T-helper 9 cell (primary cell): ENCODE data around the gene CUL7.
"Not testable (repeated sequence)": the region's sequence is repeated elsewhere in the genome, so short reads cannot be mapped to it uniquely, and the experiment has no call there.

ENCODE experiments used
- DNase-seq: peaks from one replicate; pipeline ENCODE4 v3.0.0-alpha.2; 2020

The CUL7 gene

GRCh38 chr6:43013843-43014433, 39.7 kb downstream of the CUL7 start, which contains the start of the genes KLHDC3 and MEA1:
Gene KLHDC3 (plus strand): TSS chr6:43014249. CDS start chr6:43017193, 2,944 bp downstream.
Gene MEA1 (minus strand): TSS chr6:43013946. CDS start chr6:43013813, 133 bp downstream.
- peak; percentile 96 for DNase-seq

DNA sequence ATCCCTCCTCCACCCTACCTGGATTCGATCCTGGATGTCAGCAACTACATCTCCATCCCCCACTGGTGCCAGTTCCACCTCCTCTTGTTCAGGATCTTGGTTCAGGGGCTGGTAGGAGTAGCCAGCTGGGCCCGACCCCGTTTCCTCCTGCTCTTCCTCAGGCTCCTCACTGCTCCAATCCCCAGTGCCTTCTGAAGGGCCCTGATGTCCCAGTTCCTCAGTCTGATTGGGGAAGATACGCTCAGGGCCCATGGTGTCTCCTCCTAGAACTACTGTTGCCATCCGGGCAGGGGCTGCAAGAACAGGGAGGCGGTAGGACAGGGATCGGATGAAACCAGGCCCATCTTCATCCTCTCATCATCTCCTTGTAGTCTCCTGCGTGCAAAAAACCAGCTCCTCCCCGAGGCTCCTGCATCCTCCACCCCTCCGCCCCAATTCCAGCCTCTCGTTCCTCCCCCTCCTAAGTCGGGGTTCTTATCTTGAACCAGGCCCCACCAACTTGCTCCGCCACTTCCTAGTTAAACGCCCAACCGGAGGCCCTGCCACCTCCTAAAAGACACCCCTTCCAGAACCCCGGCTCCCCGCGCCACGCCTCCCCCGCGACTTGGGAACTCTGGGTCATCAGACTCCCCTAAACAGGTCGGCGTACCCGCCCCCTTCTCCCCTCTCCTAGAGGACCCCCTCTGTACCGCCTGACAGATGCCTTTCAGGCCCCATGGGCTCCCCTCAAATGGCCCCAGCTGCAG, 40.4 kb downstream of the CUL7 start:
- no peak for DNase-seq

DNA sequence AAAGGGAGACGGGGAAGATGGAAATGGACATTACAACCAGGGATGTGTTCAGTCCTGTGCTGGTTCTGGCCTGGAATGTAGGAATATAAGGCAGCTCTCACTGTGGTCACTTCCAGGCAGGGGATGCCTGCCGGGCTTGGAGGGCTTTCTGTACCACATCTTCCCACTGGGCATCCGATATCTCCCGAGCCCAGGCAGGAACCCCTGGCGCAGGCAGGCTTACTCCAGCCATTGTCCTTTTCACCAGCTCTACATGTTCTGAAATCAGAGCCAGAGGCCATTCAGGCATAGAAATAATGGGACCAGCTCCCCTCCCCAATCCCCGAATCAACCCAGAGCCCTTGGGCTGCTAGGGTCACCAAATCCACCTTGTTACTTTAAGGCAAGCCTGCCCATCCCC, 41.3 kb downstream of the CUL7 start:
- DNase-seq = no peak

GRCh38 chr6:43011207-43011606, 42.4 kb downstream of the CUL7 start:
- DNase-seq = no peak

DNA sequence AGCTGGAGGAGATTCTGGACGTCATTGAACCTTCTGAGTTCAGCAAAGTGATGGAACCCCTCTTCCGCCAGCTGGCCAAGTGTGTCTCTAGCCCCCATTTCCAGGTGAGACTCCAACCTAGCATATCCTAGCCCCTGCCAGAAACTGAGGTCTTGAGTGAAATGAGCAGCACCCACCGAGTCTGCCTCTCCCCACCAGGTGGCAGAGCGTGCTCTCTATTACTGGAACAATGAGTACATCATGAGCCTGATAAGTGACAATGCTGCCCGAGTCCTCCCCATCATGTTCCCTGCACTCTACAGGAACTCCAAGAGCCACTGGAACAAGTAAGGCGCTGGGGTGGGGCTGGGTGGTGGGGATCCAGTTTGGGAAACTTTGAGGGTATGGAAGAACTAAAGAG, 44.5 kb downstream of the CUL7 start:
- no peak for DNase-seq

- DNase-seq = no peak
These were observed 46.5 kb downstream of the CUL7 start for GRCh38 chr6:43007126-43007525.

- DNase-seq = no peak
These were observed 47.4 kb downstream of the CUL7 start for GRCh38 chr6:43006251-43006650.

DNA sequence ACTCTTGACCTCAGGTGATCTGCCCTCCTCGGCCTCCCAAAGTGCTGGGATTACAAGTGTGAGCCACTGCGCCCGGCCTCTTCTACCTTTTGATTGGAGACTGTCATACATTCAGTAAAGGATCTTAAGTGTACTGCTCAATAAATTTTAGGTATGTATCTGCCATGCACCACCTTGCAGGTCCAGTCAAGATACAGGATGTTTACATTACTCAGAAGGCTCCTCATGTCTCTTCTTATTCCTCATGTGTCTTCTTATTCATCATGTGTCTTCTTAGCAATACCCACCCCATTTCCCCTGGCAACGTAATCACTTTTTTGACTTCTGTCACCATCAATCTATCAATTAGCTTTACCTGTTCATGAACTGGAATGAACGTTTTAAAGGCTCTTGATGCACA, 47.8 kb downstream of the CUL7 start:
- no peak for DNase-seq

GRCh38 chr6:43001843-43002242, 51.8 kb downstream of the CUL7 start:
- no peak for DNase-seq

DNA sequence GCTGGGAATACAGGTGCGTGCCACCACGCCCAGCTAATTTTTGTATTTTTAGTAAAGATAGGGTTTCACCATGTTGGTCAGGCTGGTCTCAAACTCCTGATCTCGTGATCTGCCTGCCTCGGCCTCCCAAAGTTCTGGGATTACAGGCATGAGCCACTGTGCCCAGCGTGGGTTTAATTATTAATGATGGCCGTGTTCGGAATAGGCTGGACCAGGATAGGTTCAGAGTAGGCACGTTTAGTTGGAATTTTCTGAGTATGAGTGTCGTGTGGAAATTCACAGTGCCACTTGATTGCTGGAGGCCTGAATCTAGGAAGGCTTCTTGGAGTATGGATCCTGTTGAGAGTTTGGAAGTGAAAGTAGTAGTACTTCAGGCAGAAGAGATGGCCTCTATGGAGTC, 55.4 kb downstream of the CUL7 start:
- DNase-seq = not testable (repeated sequence)

- DNase-seq = no peak
These were observed 57.1 kb downstream of the CUL7 start for GRCh38 chr6:42996513-42996912.

GRCh38 chr6:42993445-42993844, 60.2 kb downstream of the CUL7 start:
- DNase-seq = no peak

- DNase-seq = no peak
These were observed 63.7 kb downstream of the CUL7 start for GRCh38 chr6:42989923-42990322.

DNA sequence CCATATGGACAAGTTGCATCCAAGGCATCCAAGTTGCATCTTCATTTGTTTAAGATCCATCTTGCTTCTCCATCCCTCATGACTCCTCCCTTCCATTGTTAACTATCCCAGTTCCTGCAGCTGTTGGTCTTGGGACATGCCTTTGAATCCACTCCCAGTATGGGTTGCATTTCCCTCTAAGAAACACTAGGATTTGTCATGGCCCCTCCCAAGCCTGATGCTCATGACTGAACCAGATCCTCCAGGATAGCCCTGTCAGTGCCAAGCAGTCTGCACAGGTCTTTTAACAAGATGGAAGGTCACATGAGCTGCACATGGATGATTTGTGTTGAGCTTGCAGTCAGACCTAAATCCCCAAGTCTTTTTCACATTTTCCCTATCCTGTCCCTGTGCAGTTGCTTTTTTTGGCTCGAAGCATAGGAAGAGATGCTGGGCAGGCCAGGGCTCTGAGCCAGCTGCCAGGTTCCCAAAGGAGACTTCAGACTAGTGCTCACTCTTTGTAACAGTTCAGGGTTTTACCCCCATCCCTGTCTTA, 65.1 kb downstream of the CUL7 start:
- DNase-seq = no peak
